ENCODE data around the gene OPN3.

OPN3 gene

GRCh38 chr1:241555526-241555925 is 84.6 kb downstream of the OPN3 start:
- no peak for ATAC-seq (ENCODE audit: insufficient read depth, low read depth)
- H3K9ac ChIP-seq (ENCODE audit: low read depth, low read length), result no peak overlapping the region
- no peaks in the 10 kb centered on the region for H3K79me2 ChIP-seq (ENCODE audit: insufficient read depth, low read length)
- no peak for DNase-seq
- H4K20me1 ChIP-seq (ENCODE audit: insufficient read depth, low read length), result no peaks in the 10 kb centered on the region
- no peak overlapping the region for H3K4me3 ChIP-seq (ENCODE audit: low read depth in 1 of 2, low read length in 2 of 2)
- TF ChIP-seq EZH2 (IDR thresholded peaks at IDR 0.05; ENCODE audit: borderline replicate concordance, low read depth, low read length, severe bottlenecking) (no peak), CTCF (IDR thresholded peaks at IDR 0.05; ENCODE audit: borderline replicate concordance, extremely low read depth, low read length, poor library complexity, severe bottlenecking) (no peak)
- H3K36me3 ChIP-seq (ENCODE audit: insufficient read depth, low read length), result no peaks in the 10 kb centered on the region
- H3K4me1 ChIP-seq (ENCODE audit: insufficient read depth, low read length), result no peaks in the 10 kb centered on the region
- H3K9me3 ChIP-seq (ENCODE audit: insufficient read depth, low read length, severe bottlenecking), result no peaks in the 10 kb centered on the region
- no peak overlapping the region for H3K4me2 ChIP-seq (ENCODE audit: insufficient read depth, low read length)
- peaks cover 2% of the 10 kb centered on the region for H3K27me3 ChIP-seq (ENCODE audit: insufficient read depth, low read length, poor library complexity)
- H3K27ac ChIP-seq (ENCODE audit: low read length), result no peak overlapping the region
- no peak overlapping the region for H2AFZ ChIP-seq (ENCODE audit: low read depth, low read length)

- Histone ChIP-seq H3K4me3 (ENCODE audit: low read depth in 1 of 2, low read length in 2 of 2) (no peak overlapping the region), H2AFZ (ENCODE audit: low read depth, low read length) (no peak overlapping the region), H3K4me2 (ENCODE audit: insufficient read depth, low read length) (no peak overlapping the region), H3K79me2 (ENCODE audit: insufficient read depth, low read length) (no peaks in the 10 kb centered on the region), H3K36me3 (ENCODE audit: insufficient read depth, low read length) (no peaks in the 10 kb centered on the region), H3K9me3 (ENCODE audit: insufficient read depth, low read length, severe bottlenecking) (no peaks in the 10 kb centered on the region), H3K4me1 (ENCODE audit: insufficient read depth, low read length) (no peaks in the 10 kb centered on the region), H3K27ac (ENCODE audit: low read length) (no peak overlapping the region), H3K27me3 (ENCODE audit: insufficient read depth, low read length, poor library complexity) (no peaks in the 10 kb centered on the region), H4K20me1 (ENCODE audit: insufficient read depth, low read length) (no peaks in the 10 kb centered on the region), H3K9ac (ENCODE audit: low read depth, low read length) (no peak overlapping the region)
- ATAC-seq (ENCODE audit: insufficient read depth, low read depth) (no peak), DNase-seq (no peak)
- TF ChIP-seq EZH2 (IDR thresholded peaks at IDR 0.05; ENCODE audit: borderline replicate concordance, low read depth, low read length, severe bottlenecking), result no peak
- TF ChIP-seq CTCF (IDR thresholded peaks at IDR 0.05; ENCODE audit: borderline replicate concordance, extremely low read depth, low read length, poor library complexity, severe bottlenecking), result no peak
Measured at GRCh38 chr1:241553886-241554592, 86.1 kb downstream of the OPN3 start.

GRCh38 chr1:241551759-241552638 is 88.2 kb downstream of the OPN3 start:
- Histone ChIP-seq H3K27me3 (ENCODE audit: insufficient read depth, low read length, poor library complexity) (no peaks in the 10 kb centered on the region), H3K4me3 (ENCODE audit: low read depth in 1 of 2, low read length in 2 of 2) (no peak overlapping the region), H4K20me1 (ENCODE audit: insufficient read depth, low read length) (no peaks in the 10 kb centered on the region), H3K4me1 (ENCODE audit: insufficient read depth, low read length) (no peaks in the 10 kb centered on the region), H3K4me2 (ENCODE audit: insufficient read depth, low read length) (no peak overlapping the region), H3K9me3 (ENCODE audit: insufficient read depth, low read length, severe bottlenecking) (no peaks in the 10 kb centered on the region), H3K79me2 (ENCODE audit: insufficient read depth, low read length) (no peaks in the 10 kb centered on the region), H2AFZ (ENCODE audit: low read depth, low read length) (no peak overlapping the region), H3K9ac (ENCODE audit: low read depth, low read length) (no peak overlapping the region), H3K36me3 (ENCODE audit: insufficient read depth, low read length) (no peaks in the 10 kb centered on the region), H3K27ac (ENCODE audit: low read length) (no peak overlapping the region)
- ATAC-seq (ENCODE audit: insufficient read depth, low read depth) (no peak), DNase-seq (no peak)
- TF ChIP-seq CTCF (IDR thresholded peaks at IDR 0.05; ENCODE audit: borderline replicate concordance, extremely low read depth, low read length, poor library complexity, severe bottlenecking) (no peak), EZH2 (IDR thresholded peaks at IDR 0.05; ENCODE audit: borderline replicate concordance, low read depth, low read length, severe bottlenecking) (no peak)
